ENCODE results near the gene NNMT. TPM values are rescaled to one million over a fixed set of nuclear protein-coding genes. Genes with fewer than 3 reads are reported as not detected.

Gene NNMT
- total and polyA plus RNA-seq, 9 of the 15 experiments (the other 6 are each of a cell fraction or from before 2014, with no cell fraction given) = 6.1 to 15.0 (median 11.2) TPM

GRCh38 chr11:114288136-114288535 lies 8.1 kb upstream of the NNMT start:
- Histone ChIP-seq H3K36me3 (ENCODE audit: control insufficient read depth, insufficient read depth, low read length) (no peaks in the 10 kb centered on the region), H4K20me1 (replicated peaks; ENCODE audit: control insufficient read depth, insufficient read depth, low read length) (no peaks in the 10 kb centered on the region), H2AFZ (ENCODE audit: low read depth, low read length) (no peak overlapping the region), H3K9ac (ENCODE audit: insufficient read depth in 1 of 2, low read depth in 2 of 2, low read length in 2 of 2) (no peak overlapping the region), H3K4me3 (no peak overlapping the region), H3K9me3 (replicated peaks; ENCODE audit: control insufficient read depth, insufficient read depth, low read depth, low read length) (no peaks in the 10 kb centered on the region), H3K27ac (ENCODE audit: extremely low read depth, low read depth, low read length) (no peak overlapping the region), H3K9me1 (ENCODE audit: control insufficient read depth, insufficient read depth, low read length) (no peaks in the 10 kb centered on the region), H3K79me2 (ENCODE audit: control insufficient read depth, insufficient read depth, low read length) (no peaks in the 10 kb centered on the region), H3K4me1 (replicated peaks in 1 of 2; ENCODE audit: control insufficient read depth in 2 of 2, insufficient read depth in 2 of 2, low read length in 2 of 2) (peaks cover 0 to 17% of the 10 kb centered on the region in 2 experiments; a peak in 4 of 5 replicates), H3K27me3 (ENCODE audit: control insufficient read depth in 2 of 2, insufficient read depth in 2 of 2, low read length in 2 of 2) (no peaks in the 10 kb centered on the region), H3K4me2 (ENCODE audit: insufficient read depth, low read length) (no peak overlapping the region)
- FAIRE-seq = no peak
- WGBS (ENCODE audit: insufficient coverage, low coverage, missing lambda C conversion rate) = 64% methylated on average over 2 of the region's 2 CpGs
- no TSS peak for BruUV-seq (replicated peaks)
- in situ Hi-C loops (cut with MboI) = loop anchor here (10.0 kb wide), 2 partner anchors 477 to 1453 kb away; no protein-coding TSS in a partner anchor
- TF ChIP-seq FOS (IDR thresholded peaks at IDR 0.05; ENCODE audit: extremely low read depth, insufficient read length) = no peak
- TF ChIP-seq SMAD2 (IDR thresholded peaks at IDR 0.05; ENCODE audit: low read depth, low read length) = no peak
- TF ChIP-seq CREB1 (IDR thresholded peaks at IDR 0.05) = no peak
- no peak for TF ChIP-seq CREB1 (CRISPR knock-in tag; IDR thresholded peaks at IDR 0.05)
- no peak for TF ChIP-seq PCBP1 (IDR thresholded peaks at IDR 0.05; ENCODE audit: low read depth, low read length, poor library complexity, severe bottlenecking)
- no peak for TF ChIP-seq ARHGAP35 (IDR thresholded peaks at IDR 0.05; ENCODE audit: partially characterized antibody)
- no peak for TF ChIP-seq ZNF224 (CRISPR knock-in tag; IDR thresholded peaks at IDR 0.05)
- no peak for TF ChIP-seq ZNF23 (CRISPR knock-in tag; IDR thresholded peaks at IDR 0.05)
- no peak for TF ChIP-seq JUN (IDR thresholded peaks at IDR 0.05; ENCODE audit: borderline replicate concordance, low read depth, low read length)
- TF ChIP-seq JUN (CRISPR knock-in tag; IDR thresholded peaks at IDR 0.05; ENCODE audit: borderline replicate concordance) = no peak
- TF ChIP-seq HDAC3 (IDR thresholded peaks at IDR 0.05; ENCODE audit: borderline replicate concordance, partially characterized antibody) = no peak
- no peak for TF ChIP-seq BRCA1 (IDR thresholded peaks at IDR 0.05)
- no peak for TF ChIP-seq BRCA1 (CRISPR knock-in tag; IDR thresholded peaks at IDR 0.05)
- TF ChIP-seq, protein P1, sequence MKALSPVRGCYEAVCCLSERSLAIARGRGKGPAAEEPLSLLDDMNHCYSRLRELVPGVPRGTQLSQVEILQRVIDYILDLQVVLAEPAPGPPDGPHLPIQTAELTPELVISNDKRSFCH (CRISPR knock-in tag; IDR thresholded peaks at IDR 0.05) = no peak
- TF ChIP-seq, protein P1 (tag; IDR thresholded peaks at IDR 0.05) = no peak
- TF ChIP-seq, protein P2, sequence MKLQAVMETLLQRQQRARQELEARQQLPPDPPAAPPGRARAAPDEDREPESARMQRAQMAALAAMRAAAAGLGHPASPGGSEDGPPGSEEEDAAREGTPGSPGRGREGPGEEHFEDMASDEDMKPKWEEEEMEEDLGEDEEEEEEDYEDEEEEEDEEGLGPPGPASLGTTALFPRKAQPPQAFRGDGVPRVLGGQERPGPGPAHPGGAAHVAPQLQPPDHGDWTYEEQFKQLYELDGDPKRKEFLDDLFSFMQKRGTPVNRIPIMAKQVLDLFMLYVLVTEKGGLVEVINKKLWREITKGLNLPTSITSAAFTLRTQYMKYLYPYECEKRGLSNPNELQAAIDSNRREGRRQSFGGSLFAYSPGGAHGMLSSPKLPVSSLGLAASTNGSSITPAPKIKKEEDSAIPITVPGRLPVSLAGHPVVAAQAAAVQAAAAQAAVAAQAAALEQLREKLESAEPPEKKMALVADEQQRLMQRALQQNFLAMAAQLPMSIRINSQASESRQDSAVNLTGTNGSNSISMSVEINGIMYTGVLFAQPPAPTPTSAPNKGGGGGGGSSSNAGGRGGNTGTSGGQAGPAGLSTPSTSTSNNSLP (IDR thresholded peaks at IDR 0.05; ENCODE audit: borderline replicate concordance, low read depth, low read length) = no peak
- ChIA-PET CTCF (ENCODE audit: low intra/inter-chr PET ratio) (no interaction called here), POLR2A (interaction anchor here (0.6 kb wide), 1 partner anchor 419 kb away, joined by 3 read pairs; no protein-coding TSS in a partner anchor)
- ATAC-seq = no peak
- intact Hi-C loops (cut with micrococcal nuclease) = no loop called here
- no peak for DNase-seq (ENCODE audit: extremely low read depth in 1 of 4, low spot score in 3 of 4)

Data from K562 (cell line).